GM21381 (cell line): Measurements from ENCODE around the gene CACNA1D.
"Not testable (repeated sequence)": the region's sequence is repeated elsewhere in the genome, so short reads cannot be mapped to it uniquely, and the experiment has no call there.

Source experiments
- ATAC-seq: cut with Tn5 transposase; IDR thresholded peaks from one replicate; pipeline ENCODE4 v1.9.1; 2021; ENCODE audit warnings: mild to moderate bottlenecking, moderate library complexity; ENCODE audit not compliant: unreplicated experiment

Gene CACNA1D

DNA sequence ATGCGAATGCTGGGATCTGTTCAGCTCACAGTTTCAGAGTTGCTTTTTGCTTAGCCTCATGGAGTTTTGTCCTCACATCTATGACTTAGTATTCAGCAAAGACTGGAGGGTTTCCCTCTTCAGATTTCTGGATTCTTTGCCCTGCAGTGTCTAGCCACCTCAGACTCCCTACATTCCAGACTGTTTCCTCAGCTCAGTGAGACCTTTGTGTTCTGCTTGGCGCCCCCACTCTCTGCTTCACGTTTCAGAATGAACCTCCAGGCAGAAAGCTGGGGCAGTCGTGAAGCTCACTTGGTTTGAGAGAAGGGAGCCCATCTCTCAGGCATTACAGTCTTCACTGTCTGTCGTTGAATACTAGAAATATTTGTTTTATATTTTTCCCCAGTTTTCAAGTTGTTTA is 118.1 kb downstream of the CACNA1D start:
- no peak for ATAC-seq

DNA sequence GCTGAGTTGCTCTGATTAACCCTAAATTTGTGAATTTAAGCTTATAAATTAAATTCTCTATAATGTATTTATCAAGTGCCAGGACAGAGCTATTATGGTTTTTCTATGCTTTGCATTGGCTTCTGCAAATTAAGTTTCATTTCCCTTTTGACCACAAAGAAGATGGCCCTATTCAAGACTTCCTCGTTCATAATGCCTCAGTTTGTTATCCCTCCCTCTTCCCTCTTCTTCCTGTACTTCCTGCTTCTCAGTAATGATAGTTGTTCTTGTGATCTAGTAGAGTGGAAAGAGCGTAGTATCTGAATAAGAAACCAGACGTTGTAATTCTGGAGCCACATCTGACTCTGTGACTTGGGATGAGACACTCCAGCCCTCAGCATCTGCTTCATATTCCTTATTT is 118.7 kb downstream of the CACNA1D start:
- no peak for ATAC-seq

DNA sequence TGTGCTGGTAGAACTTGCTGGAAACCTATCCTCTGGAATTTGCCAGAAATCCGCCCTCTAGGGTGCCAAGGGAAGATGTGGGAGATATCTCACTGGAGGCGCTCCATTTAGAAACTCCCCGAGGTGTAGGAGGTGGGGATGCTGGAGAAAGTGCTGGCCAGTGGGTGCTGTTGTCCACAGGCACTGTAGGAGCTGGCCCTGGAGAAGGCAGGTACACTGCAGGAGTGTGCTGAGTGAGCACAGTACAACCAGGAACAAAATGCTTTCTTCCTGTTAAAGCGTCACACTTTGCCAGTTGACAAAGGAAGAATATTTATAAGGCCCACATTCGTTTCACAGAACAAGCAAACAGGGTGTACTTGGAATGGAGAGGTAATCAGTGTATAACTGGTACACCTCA is 119.9 kb downstream of the CACNA1D start:
- ATAC-seq = no peak

- no peak for ATAC-seq
These were observed 121.9 kb downstream of the CACNA1D start for GRCh38 chr3:53616321-53616720.

- no peak for ATAC-seq
These were observed 122.8 kb downstream of the CACNA1D start for GRCh38 chr3:53616971-53617892.

- no peak for ATAC-seq
These were observed 123.6 kb downstream of the CACNA1D start for GRCh38 chr3:53617893-53618523.

- ATAC-seq = no peak
These were observed 124.1 kb downstream of the CACNA1D start for GRCh38 chr3:53618524-53618906.

- ATAC-seq = no peak
These were observed 124.5 kb downstream of the CACNA1D start for GRCh38 chr3:53618936-53619335.

DNA sequence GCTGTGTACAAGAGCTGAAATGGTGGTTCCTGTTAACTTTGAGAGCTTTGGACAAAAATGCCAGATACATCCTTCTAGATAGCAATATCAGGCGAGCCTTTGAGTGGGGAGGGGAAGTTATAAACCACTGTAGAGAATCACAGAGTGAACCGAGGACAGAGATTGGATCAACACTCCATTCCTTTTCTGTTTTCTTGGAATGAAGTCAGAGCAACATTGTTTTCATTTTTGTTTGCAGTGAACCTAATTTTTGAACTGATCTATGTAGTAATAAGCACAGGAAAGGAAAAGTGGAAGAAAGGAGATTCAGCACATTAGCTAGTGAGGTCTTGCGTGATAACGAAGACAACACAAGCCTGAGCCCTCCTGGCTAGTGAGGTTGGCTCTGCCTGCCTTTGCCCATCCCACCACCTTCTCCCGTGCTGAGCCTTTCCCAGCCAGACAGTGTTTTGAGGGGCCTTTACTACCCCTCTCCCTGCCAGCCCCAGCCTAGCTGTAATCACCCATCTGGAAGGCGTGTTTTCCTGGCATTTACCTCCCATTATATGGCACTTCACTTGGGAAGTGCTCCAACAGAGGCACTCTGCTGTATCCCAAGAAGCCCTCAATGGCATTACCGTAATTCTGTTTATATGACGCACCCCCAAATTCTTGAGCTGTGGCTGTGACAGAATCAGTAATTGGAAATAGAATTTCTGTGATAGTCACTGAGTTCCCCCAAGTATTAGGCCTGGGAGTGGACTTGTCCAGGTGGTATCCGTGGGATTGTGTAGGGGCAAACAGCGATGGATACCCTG is 129.8 kb downstream of the CACNA1D start:
- ATAC-seq = no peak

GRCh38 chr3:53626876-53627275 is 132.5 kb downstream of the CACNA1D start:
- ATAC-seq = no peak

DNA sequence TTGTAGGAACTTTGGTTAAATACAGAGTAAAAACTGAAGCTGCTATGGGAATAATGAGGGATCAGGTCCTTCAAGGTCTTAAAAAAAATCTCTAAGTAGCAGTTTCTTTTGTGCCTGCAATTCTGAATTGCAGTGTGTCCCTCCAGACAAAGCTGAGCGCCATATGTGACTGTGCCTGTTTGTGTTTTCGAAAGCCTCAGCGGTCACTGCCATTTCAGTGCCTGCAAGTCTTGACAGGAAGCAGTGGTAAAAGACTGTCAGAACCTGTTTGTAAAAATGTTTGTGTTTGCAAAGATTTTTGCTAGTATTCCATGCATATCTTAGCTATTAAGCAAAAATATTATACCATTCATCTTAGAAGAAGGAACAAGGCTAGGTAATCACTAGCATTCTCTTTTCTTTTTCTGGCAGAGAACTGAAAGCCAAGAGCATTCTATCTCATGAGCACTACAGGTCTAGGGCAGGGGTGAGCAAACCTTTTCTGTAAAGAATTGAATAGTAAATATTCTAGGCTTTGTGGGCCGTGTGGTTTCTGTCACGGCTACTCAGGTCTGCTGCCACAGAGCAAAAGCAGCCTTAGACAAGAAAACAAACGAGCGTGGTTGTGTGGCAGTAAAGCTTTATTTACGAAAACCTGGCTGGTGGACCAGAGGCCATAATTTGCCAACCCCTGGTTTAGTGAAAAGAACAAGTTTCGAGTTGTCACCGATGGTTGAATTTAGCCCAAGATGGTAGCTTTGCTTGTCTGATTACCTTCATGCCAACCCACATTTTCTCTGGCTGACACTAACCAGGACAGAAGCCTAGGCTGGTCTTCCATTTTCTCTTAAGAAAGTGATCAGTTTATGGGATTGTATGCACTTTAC is 134.4 kb downstream of the CACNA1D start:
- no peak for ATAC-seq

- no peak for ATAC-seq
These were observed 135.0 kb downstream of the CACNA1D start for GRCh38 chr3:53629402-53629723.

- no peak for ATAC-seq
These were observed 136.1 kb downstream of the CACNA1D start for GRCh38 chr3:53630547-53630946.

DNA sequence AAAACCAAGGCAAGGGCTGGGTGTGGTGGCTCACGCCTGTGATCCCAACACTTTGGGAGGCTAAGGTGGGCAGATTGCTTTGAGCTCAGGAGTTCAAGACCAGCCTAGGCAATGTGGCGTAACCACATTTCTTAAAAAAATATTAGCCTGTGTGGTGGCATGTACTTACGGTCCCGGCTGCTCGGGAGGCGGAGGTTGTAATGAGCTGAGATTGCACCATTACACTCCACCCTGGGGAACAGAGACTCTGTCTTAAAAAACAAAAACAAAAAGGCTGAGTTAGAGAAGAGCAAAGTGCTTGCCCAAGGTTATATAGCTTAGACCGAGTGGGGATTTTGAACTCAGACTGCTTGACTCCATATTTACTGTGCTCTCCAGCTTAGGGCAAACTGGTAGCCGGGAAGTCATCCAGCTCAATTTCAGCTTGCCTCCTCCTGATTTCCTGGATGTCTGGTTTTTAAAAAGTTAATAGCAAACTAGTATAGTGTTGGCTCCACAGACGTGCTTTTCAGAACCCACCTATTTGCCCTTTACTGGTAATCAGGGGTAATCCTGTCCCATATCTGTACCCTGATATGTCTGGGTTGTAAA is 138.9 kb downstream of the CACNA1D start:
- no peak for ATAC-seq

DNA sequence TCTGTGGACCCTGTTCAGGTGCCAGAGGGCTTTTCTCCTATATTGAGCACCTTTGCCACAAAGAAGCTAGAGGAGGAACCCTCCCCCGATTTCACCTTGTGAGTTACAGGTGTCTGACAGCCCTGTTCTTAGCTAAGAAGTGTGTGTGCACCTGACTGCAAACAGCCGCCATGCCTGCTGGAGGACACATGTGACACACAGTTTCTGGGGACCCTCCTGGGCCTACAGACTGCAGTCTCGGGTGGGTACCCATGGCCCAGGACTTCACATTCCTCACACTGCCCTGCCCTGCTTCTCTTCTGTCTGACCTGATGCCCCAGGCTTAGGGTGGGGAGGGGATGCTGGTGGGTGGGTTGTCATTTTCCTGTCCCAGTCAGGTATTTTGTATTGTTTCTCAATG is 140.6 kb downstream of the CACNA1D start:
- no peak for ATAC-seq

DNA sequence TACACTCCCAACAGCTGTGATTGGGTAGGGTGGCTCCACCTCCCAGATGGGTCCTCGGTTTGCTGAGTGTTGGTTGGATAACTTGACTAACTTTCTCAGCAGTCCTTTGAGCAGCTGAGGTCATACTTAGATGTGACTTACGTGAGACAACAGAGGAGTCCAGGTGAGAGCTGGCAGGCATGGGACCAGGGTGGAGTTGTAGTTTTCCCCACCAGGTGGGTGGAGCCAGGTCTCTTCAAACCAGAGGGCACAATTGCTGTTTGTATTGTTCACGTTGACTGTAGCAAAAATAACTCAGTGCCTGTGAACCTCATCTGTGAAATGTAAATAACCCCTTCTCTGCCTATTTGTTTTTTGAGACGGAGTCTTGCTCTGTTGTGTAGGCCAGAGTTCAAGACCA is 144.4 kb downstream of the CACNA1D start:
- not testable (repeated sequence) for ATAC-seq

GRCh38 chr3:53641397-53641796 is 147.0 kb downstream of the CACNA1D start:
- ATAC-seq = no peak

DNA sequence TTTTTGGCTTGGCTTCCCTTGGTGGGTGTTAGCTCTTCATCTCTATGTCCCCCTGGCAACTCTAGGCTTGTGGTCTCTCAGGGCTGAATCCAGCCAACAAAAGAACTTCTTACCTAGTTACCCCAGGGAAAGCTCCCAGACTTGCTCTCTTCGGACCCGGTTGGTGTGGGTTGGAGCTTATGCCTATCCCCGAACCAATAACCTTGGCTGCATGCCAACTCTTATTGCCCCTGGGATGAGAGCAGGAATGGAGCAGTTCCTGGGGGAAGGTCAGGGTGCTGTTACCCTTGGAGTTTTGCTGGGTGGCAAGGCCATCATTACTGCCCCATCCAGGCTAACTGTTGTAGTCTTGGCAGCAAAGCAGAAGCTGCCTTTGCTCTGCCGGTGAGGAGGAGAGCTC is 147.8 kb downstream of the CACNA1D start:
- ATAC-seq = no peak

- no peak for ATAC-seq
These were observed 149.3 kb downstream of the CACNA1D start for GRCh38 chr3:53643757-53644156.

GRCh38 chr3:53645754-53646153 is 151.3 kb downstream of the CACNA1D start:
- ATAC-seq = no peak
